ENCODE measurements around the gene HMGCLL1.

DNA sequence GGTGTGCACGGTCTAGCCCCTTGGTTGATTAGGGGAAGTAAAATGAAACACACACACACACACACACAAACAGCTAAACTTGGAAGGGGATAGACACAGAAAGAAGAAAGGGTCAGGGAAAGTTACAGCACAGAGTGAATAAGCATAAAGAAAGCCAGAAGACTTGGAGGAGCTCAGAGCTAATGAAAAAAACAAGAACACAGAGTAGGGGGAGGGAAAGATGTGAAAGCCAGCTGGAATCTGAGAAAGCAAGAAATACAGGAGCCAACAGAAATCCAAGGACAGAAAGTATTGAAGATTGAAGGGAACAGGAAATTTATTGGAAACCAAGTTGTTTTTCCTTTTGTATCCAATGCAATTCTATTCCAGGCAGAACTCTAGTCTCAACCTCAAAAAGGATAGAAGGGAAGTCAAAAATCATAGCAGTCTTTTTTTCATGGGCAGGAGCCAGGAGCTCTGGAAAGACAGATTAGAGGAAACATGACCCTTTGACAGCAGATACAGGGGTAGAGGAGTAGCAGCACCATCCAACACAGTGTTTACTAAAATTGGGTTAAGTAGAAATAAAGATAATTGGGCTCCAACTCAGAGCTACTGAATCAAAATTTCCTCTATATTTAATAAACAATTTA lies 10.1 kb downstream of the HMGCLL1 start:
- TF ChIP-seq POLR2A (IDR thresholded peaks at IDR 0.05; ENCODE audit: low read length) (no peak), GATA1 (IDR thresholded peaks at IDR 0.05; ENCODE audit: low read depth, low read length) (no peak)

Data from erythroblast (primary cell).